Colonic mucosa (tissue), 4 donors: ENCODE data around the gene EID3. TPM values are rescaled to one million over a fixed set of nuclear protein-coding genes. Genes with fewer than 3 reads are reported as not detected.

Experiments used
- DNase-seq: peaks from one replicate; pipeline ENCODE4 v3.0.0-alpha.2; 2020
- H3K27ac ChIP-seq: fragments of 200-600 bp; one replicate; pipeline ENCODE4 v1.8.0; 2021
- H3K27me3 ChIP-seq: fragments of 200-600 bp; one replicate; pipeline ENCODE4 v1.8.0; 2021
- H3K36me3 ChIP-seq: fragments of 200-600 bp; one replicate; pipeline ENCODE4 v1.8.0; 2021
- H3K4me1 ChIP-seq: fragments of 200-600 bp; one replicate; pipeline ENCODE4 v1.8.0; 2021; ENCODE audit warnings: mild to moderate bottlenecking
- H3K4me3 ChIP-seq: fragments of 200-600 bp; one replicate; pipeline ENCODE4 v1.8.0; 2021
- H3K9ac ChIP-seq, 2 donors: one replicate each; pipeline ENCODE4 v1.7.0; 2013; ENCODE audit warnings: control low read depth in 2 of 2, low read depth in 2 of 2, low read length in 2 of 2
- H3K9me3 ChIP-seq: fragments of 200-600 bp; one replicate; pipeline ENCODE4 v1.8.0; 2021
- intact Hi-C: fragments of 100-400 bp; cut with DNase I; formaldehyde crosslinking; loops from one replicate; pipeline ENCODE4 v1.14.1; 2022
- total RNA-seq, 2 donors: library from RNA; stranded (reverse); fragmentation: NEBNext Ultra II Directional in 1 of 2; extraction: Animal tissue kit (Norgen Biotek cat#: 25700) in 1 of 2; gene quantifications; one replicate each; pipeline ENCODE4 v1.2.1, GENCODE V29; 2021
- TF ChIP-seq, protein P1 (sequence below): fragments of 200-600 bp; IDR thresholded peaks from one replicate; pipeline ENCODE4 v1.8.0; 2022; ENCODE audit warnings: antibody characterized with exemption, mild to moderate bottlenecking
- donor health status: healthy.
- donor health status: DM: no; HTN: no; CAD: no.
- donor health status: DM: no; HTN: no; CAD: no.

The EID3 gene
- total RNA-seq, 2 donors from 2014 or later = 0.98 to 2.5 TPM

DNA sequence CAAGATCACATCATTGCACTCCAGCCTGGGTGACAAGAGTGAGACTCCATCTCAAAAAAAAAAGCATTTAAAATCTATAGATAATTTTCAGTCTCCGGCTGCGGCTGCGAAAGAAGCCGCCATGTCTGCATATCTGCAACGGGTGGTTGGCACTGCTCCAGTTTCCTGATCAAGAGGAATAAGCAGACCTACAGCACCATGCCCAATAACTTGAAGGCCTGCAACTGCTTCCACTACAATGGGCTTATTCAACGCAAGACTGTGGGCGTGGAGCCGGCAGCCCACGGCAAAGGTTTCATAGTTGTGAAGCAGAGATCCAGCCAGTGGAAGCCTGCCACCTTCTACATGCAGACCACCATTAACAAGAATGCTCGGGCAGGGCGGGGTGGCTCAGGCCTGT, 30.6 kb upstream of the EID3 start:
- intact Hi-C loops = no loop called here
- TF ChIP-seq, protein P1, sequence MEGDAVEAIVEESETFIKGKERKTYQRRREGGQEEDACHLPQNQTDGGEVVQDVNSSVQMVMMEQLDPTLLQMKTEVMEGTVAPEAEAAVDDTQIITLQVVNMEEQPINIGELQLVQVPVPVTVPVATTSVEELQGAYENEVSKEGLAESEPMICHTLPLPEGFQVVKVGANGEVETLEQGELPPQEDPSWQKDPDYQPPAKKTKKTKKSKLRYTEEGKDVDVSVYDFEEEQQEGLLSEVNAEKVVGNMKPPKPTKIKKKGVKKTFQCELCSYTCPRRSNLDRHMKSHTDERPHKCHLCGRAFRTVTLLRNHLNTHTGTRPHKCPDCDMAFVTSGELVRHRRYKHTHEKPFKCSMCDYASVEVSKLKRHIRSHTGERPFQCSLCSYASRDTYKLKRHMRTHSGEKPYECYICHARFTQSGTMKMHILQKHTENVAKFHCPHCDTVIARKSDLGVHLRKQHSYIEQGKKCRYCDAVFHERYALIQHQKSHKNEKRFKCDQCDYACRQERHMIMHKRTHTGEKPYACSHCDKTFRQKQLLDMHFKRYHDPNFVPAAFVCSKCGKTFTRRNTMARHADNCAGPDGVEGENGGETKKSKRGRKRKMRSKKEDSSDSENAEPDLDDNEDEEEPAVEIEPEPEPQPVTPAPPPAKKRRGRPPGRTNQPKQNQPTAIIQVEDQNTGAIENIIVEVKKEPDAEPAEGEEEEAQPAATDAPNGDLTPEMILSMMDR = no peak
- H3K9ac ChIP-seq = no peak overlapping the region
- no peaks in the 10 kb centered on the region for H3K36me3 ChIP-seq
- H3K27ac ChIP-seq = no peak overlapping the region
- no peaks in the 10 kb centered on the region for H3K9me3 ChIP-seq
- H3K4me1 ChIP-seq = no peaks in the 10 kb centered on the region
- no peak for DNase-seq
- no peak overlapping the region for H3K4me3 ChIP-seq
- no peaks in the 10 kb centered on the region for H3K27me3 ChIP-seq

DNA sequence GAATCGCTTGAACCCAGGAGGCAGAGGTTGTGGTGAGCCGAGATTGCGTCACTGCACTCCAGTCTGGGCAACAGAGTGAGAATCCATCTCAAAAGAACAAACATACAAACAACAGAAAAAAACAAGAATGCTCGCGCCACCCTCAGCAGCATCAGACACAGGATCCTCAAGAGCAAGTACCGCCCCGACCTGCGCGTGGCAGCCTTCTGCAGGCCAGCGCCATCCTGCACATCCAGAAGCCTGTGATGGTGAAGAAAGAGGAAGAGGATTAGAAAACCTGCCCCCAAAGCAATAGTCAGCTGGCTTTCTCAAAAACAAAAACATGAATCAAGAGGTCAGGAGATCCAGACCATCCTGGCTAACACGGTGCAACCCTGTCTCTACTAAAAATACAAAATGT, 30.0 kb upstream of the EID3 start:
- intact Hi-C loops = no loop called here
- Histone ChIP-seq H3K36me3 (no peaks in the 10 kb centered on the region), H3K9ac (no peak overlapping the region), H3K27ac (no peak overlapping the region), H3K9me3 (no peaks in the 10 kb centered on the region), H3K27me3 (no peaks in the 10 kb centered on the region), H3K4me3 (no peak overlapping the region), H3K4me1 (no peaks in the 10 kb centered on the region)
- DNase-seq = no peak
- TF ChIP-seq, protein P1 = no peak

DNA sequence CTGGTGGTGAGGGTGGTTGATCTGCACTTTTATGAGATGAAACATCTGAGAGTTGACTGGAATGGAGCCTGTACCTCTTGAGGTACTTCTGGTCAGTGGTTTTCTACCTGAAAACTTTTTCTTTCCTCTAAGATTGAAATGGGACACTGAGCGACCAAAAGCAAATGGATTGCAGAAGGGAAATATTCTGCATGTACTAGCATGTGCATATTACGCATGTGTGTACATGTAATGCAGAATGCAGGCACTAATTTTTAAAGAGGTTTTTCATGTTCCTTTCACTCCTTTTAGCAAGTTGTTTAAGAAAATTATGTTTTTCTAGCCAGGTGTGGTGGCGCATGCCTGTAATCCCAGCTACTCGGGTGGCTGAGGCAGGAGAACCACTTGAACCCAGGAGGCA, 28.7 kb upstream of the EID3 start:
- no peak overlapping the region for H3K27ac ChIP-seq

DNA sequence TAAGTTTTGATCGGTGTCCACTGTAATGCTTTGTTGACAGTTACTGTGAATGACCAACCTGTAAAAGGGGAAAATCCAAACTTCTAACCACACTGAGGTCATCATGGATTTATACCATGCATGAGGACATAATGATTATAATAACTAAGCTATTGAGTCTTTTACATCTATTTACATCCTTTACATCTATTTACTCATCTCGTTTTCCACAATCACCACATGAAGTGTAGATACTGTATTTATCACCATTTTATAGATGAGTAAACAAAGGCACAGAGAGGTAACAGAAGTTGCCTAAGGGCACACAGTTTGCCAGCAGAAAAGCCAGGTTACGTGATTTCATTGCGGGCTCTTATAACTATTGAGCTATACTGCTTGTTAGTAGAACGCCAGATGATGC, 27.9 kb upstream of the EID3 start:
- no peak for DNase-seq
- Histone ChIP-seq H3K9me3 (no peaks in the 10 kb centered on the region), H3K9ac (peak overlapping the region in 1 of 2 donors; percentile 36), H3K4me3 (no peak overlapping the region), H3K4me1 (no peaks in the 10 kb centered on the region), H3K27ac (peak overlapping the region; percentile 48), H3K36me3 (no peaks in the 10 kb centered on the region), H3K27me3 (no peaks in the 10 kb centered on the region)
- intact Hi-C loops = no loop called here
- TF ChIP-seq, protein P1 = no peak

More for the DNA sequence above, 28.7 kb upstream of the EID3 start:
- H3K4me3 ChIP-seq = no peak overlapping the region
- no peaks in the 10 kb centered on the region for H3K36me3 ChIP-seq
- DNase-seq = no peak
- TF ChIP-seq, protein P1 = no peak
- no peaks in the 10 kb centered on the region for H3K4me1 ChIP-seq
- no peaks in the 10 kb centered on the region for H3K27me3 ChIP-seq
- no peak overlapping the region for H3K9ac ChIP-seq
- no peaks in the 10 kb centered on the region for H3K9me3 ChIP-seq
- intact Hi-C loops = no loop called here

DNA sequence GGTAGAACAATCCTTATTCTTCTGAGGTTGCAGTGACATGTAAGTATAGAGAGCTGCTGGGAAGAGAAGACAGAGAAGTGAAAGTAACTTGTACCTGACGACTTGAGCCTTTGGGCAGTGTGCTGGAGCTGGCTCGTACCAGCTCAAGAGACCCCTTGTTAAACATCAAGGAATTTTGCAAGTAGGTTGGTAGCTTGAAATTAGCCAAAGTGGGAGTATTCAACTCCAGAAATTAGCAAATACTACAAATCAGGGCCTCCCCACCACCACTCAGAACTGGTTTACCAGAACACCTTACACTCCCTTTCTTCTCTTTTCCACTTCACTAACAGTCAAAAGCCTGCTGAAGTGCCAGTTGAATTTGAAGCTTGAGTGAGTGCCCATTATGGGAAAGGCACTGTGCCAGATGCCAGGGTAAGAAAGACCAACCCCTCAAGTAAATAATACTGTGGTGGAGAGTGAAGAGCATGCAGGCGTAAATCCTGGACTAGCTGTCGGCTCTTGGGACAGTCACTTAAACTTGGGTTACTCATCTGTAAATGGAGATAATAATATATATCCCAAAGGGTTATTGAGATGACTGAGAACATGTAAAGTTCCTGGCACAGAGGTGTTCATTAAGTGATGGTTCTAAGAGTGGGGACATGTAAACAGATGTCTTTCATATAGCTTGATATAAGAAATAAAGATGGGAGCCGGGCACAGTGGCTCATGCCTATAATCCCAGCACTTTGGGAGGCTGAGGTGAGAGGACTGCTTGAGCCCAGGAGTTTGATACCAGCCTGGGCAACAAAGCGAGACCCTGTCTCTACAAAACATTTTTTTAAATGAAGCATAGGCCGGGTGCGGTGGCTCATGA, 27.0 kb upstream of the EID3 start:
- TF ChIP-seq, protein P1 = no peak
- H3K4me3 ChIP-seq = peak overlapping the region; percentile 4
- peak overlapping the region in 1 of 2 donors; percentile 36 for H3K9ac ChIP-seq
- H3K9me3 ChIP-seq = no peaks in the 10 kb centered on the region
- intact Hi-C loops = no loop called here
- H3K27ac ChIP-seq = peak overlapping the region; percentile 48
- H3K27me3 ChIP-seq = no peaks in the 10 kb centered on the region
- DNase-seq = peak; percentile 32
- no peaks in the 10 kb centered on the region for H3K4me1 ChIP-seq
- H3K36me3 ChIP-seq = no peaks in the 10 kb centered on the region
